Thoracic aorta (tissue), 2 donors: ENCODE measurements around the gene C22orf23. TPM values are rescaled to one million over a fixed set of nuclear protein-coding genes. Genes with fewer than 3 reads are reported as not detected.

Experiments used
- ATAC-seq: fragments of 150-250 bp; one replicate; pipeline ENCODE4 v1.8.0; 2017; ENCODE audit warnings: low read depth; ENCODE audit not compliant: insufficient number of reproducible peaks, low FRiP score
- DNase-seq: peaks from one replicate; pipeline ENCODE4 v3.0.0-alpha.2; 2020; ENCODE audit warnings: low spot score
- H3K27ac ChIP-seq, 2 donors: fragments of 200-600 bp; sonication (generic); 1 replicate in 1 of 2; 2 replicates in 1 of 2; pipeline ENCODE4 v1.5.1; 2016; ENCODE audit warnings: mild to moderate bottlenecking in 2 of 2, moderate library complexity in 2 of 2
- H3K27me3 ChIP-seq: fragments of 200-600 bp; sonication (generic); replicated peaks from 2 replicates; pipeline ENCODE4 v1.6.0; 2016; ENCODE audit warnings: mild to moderate bottlenecking; ENCODE audit not compliant: insufficient read depth
- H3K36me3 ChIP-seq: fragments of 200-600 bp; sonication (generic); one replicate; pipeline ENCODE4 v1.5.1; 2016
- H3K4me1 ChIP-seq, 2 donors: fragments of 200-600 bp; sonication (generic); 1 replicate in 1 of 2; 2 replicates in 1 of 2; pipeline versions ENCODE4 v1.5.1 to v1.6.0; 2016; ENCODE audit warnings: low read depth in 2 of 2, mild to moderate bottlenecking in 1 of 2; ENCODE audit not compliant: control insufficient read depth in 1 of 2
- H3K4me3 ChIP-seq: fragments of 200-600 bp; sonication (generic); 2 replicates; pipeline ENCODE4 v1.5.1; 2016; ENCODE audit warnings: mild to moderate bottlenecking
- H3K9me3 ChIP-seq: fragments of 200-600 bp; sonication (generic); 2 replicates; pipeline ENCODE4 v1.5.1; 2016
- CTCF ChIP-seq: fragments of 200-600 bp; sonication (generic); IDR thresholded peaks from one replicate; pipeline ENCODE4 v1.5.1; 2019; ENCODE audit warnings: antibody characterized with exemption
- total RNA-seq, 2 donors: library from RNA; depleted of rRNA; stranded (reverse); fragments of >200 nt; gene quantifications; one replicate each; pipeline versions ENCODE4 v1.1.0 to v1.2.3, GENCODE V29; 2016

The C22orf23 gene
- total RNA-seq: not detected

- DNase-seq (peak; percentile 82), ATAC-seq (peak; percentile 66)
- H3K36me3 ChIP-seq: peaks cover 20% of the 10 kb centered on the region
- peak within 1 kb of the TSS; percentile 46 to 66 for H3K27ac ChIP-seq
- H3K4me3 ChIP-seq: peak within 1 kb of the TSS; percentile 81
- no peaks in the 10 kb centered on the region for H3K27me3 ChIP-seq
- TF ChIP-seq CTCF: no peak
- H3K4me1 ChIP-seq: peaks cover 10 to 18% of the 10 kb centered on the region in 2 donors
- no peaks in the 10 kb centered on the region for H3K9me3 ChIP-seq
Observed at GRCh38 chr22:37953437-37954179, at the start of gene C22orf23, which contains the start of gene POLR2F. C22orf23 (minus strand) TSS chr22:37953601; CDS start chr22:37953149, 452 bp downstream. POLR2F (plus strand) TSS chr22:37953699; CDS start chr22:37953788, 89 bp downstream.

DNA sequence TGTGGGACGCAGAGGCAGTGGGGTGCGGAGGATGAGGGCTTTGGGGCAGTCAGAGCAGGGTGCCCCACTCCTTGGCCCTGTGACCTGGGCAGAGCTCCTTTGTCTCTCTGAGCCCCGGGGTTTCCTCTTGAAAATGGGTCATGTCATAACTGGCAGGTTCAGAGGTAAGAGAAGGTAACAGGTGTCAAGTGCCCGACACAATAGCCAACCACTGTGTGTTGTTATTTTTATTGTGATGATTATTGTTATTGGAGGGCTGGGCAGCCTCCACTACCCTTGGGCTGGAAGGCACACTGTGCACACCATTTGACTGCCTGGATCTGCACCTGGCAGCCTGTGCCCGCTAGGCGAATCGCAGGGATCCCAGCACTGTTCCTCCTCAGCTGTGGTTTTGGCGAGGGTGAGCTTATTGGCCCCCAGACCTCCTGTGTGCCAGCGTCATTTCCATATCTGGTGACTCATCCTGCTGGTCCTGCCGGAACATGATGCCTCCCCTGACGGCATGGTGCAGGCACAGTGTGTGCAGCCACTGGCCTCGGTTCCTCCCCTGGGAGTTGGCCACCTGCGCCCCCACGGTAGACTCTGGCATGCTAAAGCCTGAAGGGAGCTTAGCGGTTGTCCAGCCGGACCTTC is 46.4 kb upstream of the C22orf23 start:
- TF ChIP-seq CTCF: no peak
- peak; percentile 13 for DNase-seq

DNA sequence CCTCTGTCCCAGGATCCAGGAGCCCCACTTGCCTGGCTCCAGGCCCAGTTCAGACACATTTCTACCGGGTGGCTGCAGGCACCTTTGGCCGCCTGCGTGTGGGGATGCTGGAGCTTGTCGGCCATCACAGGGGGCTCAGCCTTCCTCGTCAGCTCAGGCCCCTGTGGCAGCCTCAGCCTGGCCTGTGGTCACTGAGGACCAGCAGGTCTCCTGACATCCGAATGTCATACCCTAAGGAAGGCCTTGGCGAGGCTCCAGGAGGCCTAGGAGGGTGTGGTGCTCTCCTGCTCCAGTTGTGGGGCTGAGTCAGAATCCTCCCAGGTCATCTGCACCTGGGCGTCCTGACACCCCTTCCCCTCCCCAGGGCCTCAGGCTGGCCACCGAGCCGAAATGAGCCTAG is 45.8 kb upstream of the C22orf23 start:
- no peak for TF ChIP-seq CTCF
- Histone ChIP-seq H3K36me3 (no peaks in the 10 kb centered on the region), H3K9me3 (no peaks in the 10 kb centered on the region), H3K27ac (no peak overlapping the region), H3K4me3 (no peak overlapping the region), H3K27me3 (no peaks in the 10 kb centered on the region), H3K4me1 (peaks cover 0 to 8% of the 10 kb centered on the region in 2 donors)
- no peak for DNase-seq
- no peak for ATAC-seq

More for the DNA sequence above, 46.4 kb upstream of the C22orf23 start:
- peaks cover 0 to 8% of the 10 kb centered on the region in 2 donors for H3K4me1 ChIP-seq
- no peaks in the 10 kb centered on the region for H3K36me3 ChIP-seq
- no peak overlapping the region for H3K4me3 ChIP-seq
- H3K27me3 ChIP-seq: no peaks in the 10 kb centered on the region
- no peak for ATAC-seq
- H3K9me3 ChIP-seq: no peaks in the 10 kb centered on the region
- H3K27ac ChIP-seq: no peak overlapping the region

GRCh38 chr22:37998543-37998942 is 45.1 kb upstream of the C22orf23 start:
- no peak overlapping the region for H3K4me3 ChIP-seq
- no peaks in the 10 kb centered on the region for H3K27me3 ChIP-seq
- peaks cover 0 to 8% of the 10 kb centered on the region in 2 donors for H3K4me1 ChIP-seq
- no peaks in the 10 kb centered on the region for H3K9me3 ChIP-seq
- no peak overlapping the region for H3K27ac ChIP-seq
- H3K36me3 ChIP-seq: no peaks in the 10 kb centered on the region
- DNase-seq (no peak), ATAC-seq (no peak)
- no peak for TF ChIP-seq CTCF

- no peak overlapping the region for H3K27ac ChIP-seq
- no peaks in the 10 kb centered on the region for H3K9me3 ChIP-seq
- H3K4me1 ChIP-seq: peaks cover 0 to 8% of the 10 kb centered on the region in 2 donors
- DNase-seq (no peak), ATAC-seq (no peak)
- H3K4me3 ChIP-seq: no peak overlapping the region
- no peaks in the 10 kb centered on the region for H3K27me3 ChIP-seq
- TF ChIP-seq CTCF: no peak
- H3K36me3 ChIP-seq: no peaks in the 10 kb centered on the region
Observed at GRCh38 chr22:37996515-37997246, 43.3 kb upstream of the C22orf23 start.
